ENCODE measurements around the gene PDE2A.

Gene PDE2A

DNA sequence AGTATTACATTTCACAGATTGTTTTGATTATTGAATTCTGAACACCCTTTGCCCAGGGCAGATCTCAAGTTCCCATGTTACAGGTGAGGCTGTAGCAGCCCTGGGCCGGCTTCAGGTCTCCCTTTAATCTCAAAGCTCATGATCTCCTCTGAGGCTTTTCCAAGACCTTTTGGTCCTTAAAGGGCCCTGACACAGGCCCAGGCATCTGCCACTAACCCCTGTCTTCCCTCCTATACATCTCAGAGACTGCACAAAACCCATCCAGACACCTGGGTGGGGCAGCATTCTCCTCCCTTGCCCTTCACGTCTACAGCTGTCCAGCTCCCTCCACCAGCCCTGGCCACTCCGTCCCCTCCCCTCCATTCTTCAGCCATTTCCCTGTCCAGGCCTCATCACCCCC, 37.8 kb downstream of the PDE2A start:
- TF ChIP-seq, protein P1, sequence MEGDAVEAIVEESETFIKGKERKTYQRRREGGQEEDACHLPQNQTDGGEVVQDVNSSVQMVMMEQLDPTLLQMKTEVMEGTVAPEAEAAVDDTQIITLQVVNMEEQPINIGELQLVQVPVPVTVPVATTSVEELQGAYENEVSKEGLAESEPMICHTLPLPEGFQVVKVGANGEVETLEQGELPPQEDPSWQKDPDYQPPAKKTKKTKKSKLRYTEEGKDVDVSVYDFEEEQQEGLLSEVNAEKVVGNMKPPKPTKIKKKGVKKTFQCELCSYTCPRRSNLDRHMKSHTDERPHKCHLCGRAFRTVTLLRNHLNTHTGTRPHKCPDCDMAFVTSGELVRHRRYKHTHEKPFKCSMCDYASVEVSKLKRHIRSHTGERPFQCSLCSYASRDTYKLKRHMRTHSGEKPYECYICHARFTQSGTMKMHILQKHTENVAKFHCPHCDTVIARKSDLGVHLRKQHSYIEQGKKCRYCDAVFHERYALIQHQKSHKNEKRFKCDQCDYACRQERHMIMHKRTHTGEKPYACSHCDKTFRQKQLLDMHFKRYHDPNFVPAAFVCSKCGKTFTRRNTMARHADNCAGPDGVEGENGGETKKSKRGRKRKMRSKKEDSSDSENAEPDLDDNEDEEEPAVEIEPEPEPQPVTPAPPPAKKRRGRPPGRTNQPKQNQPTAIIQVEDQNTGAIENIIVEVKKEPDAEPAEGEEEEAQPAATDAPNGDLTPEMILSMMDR (IDR thresholded peaks at IDR 0.05; ENCODE audit: insufficient read depth, low read length, poor library complexity, severe bottlenecking): no peak
- Histone ChIP-seq H3K27me3 (replicated peaks; ENCODE audit: control insufficient read depth, insufficient read depth, low read length) (peaks cover 2% of the 10 kb centered on the region), H3K36me3 (ENCODE audit: control insufficient read depth, insufficient read depth, low read length) (no peaks in the 10 kb centered on the region), H3K4me3 (replicated peaks; ENCODE audit: low read depth, low read length) (no peak overlapping the region)
- no peak for DNase-seq (ENCODE audit: extremely low read depth, insufficient read length)

- peaks cover 2% of the 10 kb centered on the region for H3K27me3 ChIP-seq (replicated peaks; ENCODE audit: control insufficient read depth, insufficient read depth, low read length)
- DNase-seq (ENCODE audit: extremely low read depth, insufficient read length): no peak
- no peaks in the 10 kb centered on the region for H3K36me3 ChIP-seq (ENCODE audit: control insufficient read depth, insufficient read depth, low read length)
- TF ChIP-seq, protein P1 (IDR thresholded peaks at IDR 0.05; ENCODE audit: insufficient read depth, low read length, poor library complexity, severe bottlenecking): no peak
- H3K4me3 ChIP-seq (replicated peaks; ENCODE audit: low read depth, low read length): no peak overlapping the region
These were observed 38.3 kb downstream of the PDE2A start for GRCh38 chr11:72635933-72636332.

- DNase-seq (ENCODE audit: extremely low read depth, insufficient read length): no peak
- TF ChIP-seq, protein P1 (IDR thresholded peaks at IDR 0.05; ENCODE audit: insufficient read depth, low read length, poor library complexity, severe bottlenecking): no peak
- Histone ChIP-seq H3K4me3 (replicated peaks; ENCODE audit: low read depth, low read length) (no peak overlapping the region), H3K36me3 (ENCODE audit: control insufficient read depth, insufficient read depth, low read length) (no peaks in the 10 kb centered on the region), H3K27me3 (replicated peaks; ENCODE audit: control insufficient read depth, insufficient read depth, low read length) (peaks cover 2% of the 10 kb centered on the region)
These were observed 38.8 kb downstream of the PDE2A start for GRCh38 chr11:72635309-72635915.

GRCh38 chr11:72634472-72635095, 39.6 kb downstream of the PDE2A start:
- DNase-seq (ENCODE audit: extremely low read depth, insufficient read length): no peak
- H3K36me3 ChIP-seq (ENCODE audit: control insufficient read depth, insufficient read depth, low read length): no peaks in the 10 kb centered on the region
- no peak overlapping the region for H3K4me3 ChIP-seq (replicated peaks; ENCODE audit: low read depth, low read length)
- H3K27me3 ChIP-seq (replicated peaks; ENCODE audit: control insufficient read depth, insufficient read depth, low read length): peaks cover 2% of the 10 kb centered on the region
- TF ChIP-seq, protein P1 (IDR thresholded peaks at IDR 0.05; ENCODE audit: insufficient read depth, low read length, poor library complexity, severe bottlenecking): no peak

GRCh38 chr11:72634016-72634415, 40.2 kb downstream of the PDE2A start:
- Histone ChIP-seq H3K4me3 (replicated peaks; ENCODE audit: low read depth, low read length) (no peak overlapping the region), H3K36me3 (ENCODE audit: control insufficient read depth, insufficient read depth, low read length) (no peaks in the 10 kb centered on the region), H3K27me3 (replicated peaks; ENCODE audit: control insufficient read depth, insufficient read depth, low read length) (peaks cover 2% of the 10 kb centered on the region)
- TF ChIP-seq, protein P1 (IDR thresholded peaks at IDR 0.05; ENCODE audit: insufficient read depth, low read length, poor library complexity, severe bottlenecking): no peak
- DNase-seq (ENCODE audit: extremely low read depth, insufficient read length): no peak
